ENCODE data around the gene ZBTB45. TPM values are rescaled to one million over a fixed set of nuclear protein-coding genes. Genes with fewer than 3 reads are reported as not detected.

ZBTB45 gene
- total and polyA plus RNA-seq, 2 donors (not counting 3 experiments of a cell fraction or from before 2014, with no cell fraction given): 17.8 to 21.8 TPM

DNA sequence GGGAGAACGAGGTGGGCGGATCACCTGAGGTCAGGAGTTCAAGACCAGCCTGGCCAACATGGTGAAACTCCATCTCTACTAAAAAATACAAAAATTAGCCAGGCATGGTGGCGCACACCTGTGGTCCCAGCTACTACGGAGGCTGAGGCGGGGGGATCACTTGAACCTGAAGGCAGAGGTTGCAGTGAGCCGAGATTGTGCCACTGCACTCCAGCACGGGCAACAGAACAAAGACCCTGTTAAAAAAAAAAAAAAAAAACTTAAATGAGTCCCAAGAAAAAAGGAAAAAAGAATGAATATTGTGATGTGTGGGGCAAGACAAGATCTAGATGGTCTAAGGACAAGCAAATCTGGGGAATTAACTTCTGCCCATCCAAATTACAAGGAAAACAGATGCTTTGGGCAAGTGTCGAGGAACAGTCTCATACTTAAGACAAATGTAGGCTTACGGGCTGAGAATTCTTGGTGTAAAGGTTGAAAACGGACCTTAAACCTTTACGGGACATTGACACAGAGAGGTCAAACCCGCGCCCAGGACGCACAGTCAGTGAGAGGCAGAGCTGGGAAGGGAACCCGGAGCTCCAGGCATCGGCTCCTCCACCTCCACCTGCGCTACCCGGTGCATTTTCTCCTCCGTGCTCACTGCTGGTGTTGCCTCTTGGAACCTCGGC lies 53.4 kb downstream of the ZBTB45 start:
- dilution Hi-C loops (cut with MboI; ENCODE audit: extremely low pct_ligation_motif_present, low sequenced_read_pairs): no loop called here
- Histone ChIP-seq H2AFZ (ENCODE audit: low read depth, low read length) (peak overlapping the region; percentile 90), H3K9me3 (replicated peaks; ENCODE audit: control insufficient read depth, insufficient read depth, low read length) (no peaks in the 10 kb centered on the region), H3K36me3 (ENCODE audit: control insufficient read depth in 2 of 2, extremely low read depth in 1 of 2, insufficient read depth in 2 of 2, low read length in 2 of 2) (peaks cover 4 to 12% of the 10 kb centered on the region in 2 experiments), H3K79me2 (ENCODE audit: control insufficient read depth, insufficient read depth, low read length) (peaks cover 10% of the 10 kb centered on the region), H3K27ac (ENCODE audit: insufficient read depth, low read depth, low read length) (no peak overlapping the region), H3K4me1 (ENCODE audit: control insufficient read depth, extremely low read depth, insufficient read depth, low read length) (peaks cover 3% of the 10 kb centered on the region), H3K4me2 (ENCODE audit: insufficient read depth, low read length) (peak overlapping the region; percentile 73), H3K27me3 (ENCODE audit: control insufficient read depth in 2 of 2, insufficient read depth in 2 of 2, low read length in 2 of 2) (no peaks in the 10 kb centered on the region), H3K4me3 (replicated peaks in 1 of 3; ENCODE audit: insufficient read depth in 1 of 3, low read depth in 1 of 3, low read length in 3 of 3) (peak overlapping the region in 2 of 3 experiments; percentile 12 to 24), H3K9me1 (replicated peaks; ENCODE audit: control insufficient read depth, extremely low read depth, insufficient read depth, low read length) (no peaks in the 10 kb centered on the region), H4K20me1 (replicated peaks; ENCODE audit: control insufficient read depth, extremely low read depth, insufficient read depth, low read length) (no peaks in the 10 kb centered on the region), H3K9ac (replicated peaks; ENCODE audit: extremely low read depth, insufficient read depth, low read length) (no peak overlapping the region)
- DNase-seq (ENCODE audit: low read depth, low spot score) (no peak), FAIRE-seq (no peak)
- CTCF ChIA-PET: no interaction called here
- POLR2A ChIA-PET: no interaction called here
- no TSS peak for BruUV-seq (replicated peaks)
- TF ChIP-seq, protein P1, sequence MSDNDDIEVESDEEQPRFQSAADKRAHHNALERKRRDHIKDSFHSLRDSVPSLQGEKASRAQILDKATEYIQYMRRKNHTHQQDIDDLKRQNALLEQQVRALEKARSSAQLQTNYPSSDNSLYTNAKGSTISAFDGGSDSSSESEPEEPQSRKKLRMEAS (IDR thresholded peaks at IDR 0.05; ENCODE audit: insufficient read depth, insufficient read length): no peak
- no peak for TF ChIP-seq GATA2 (IDR thresholded peaks at IDR 0.05; ENCODE audit: insufficient read depth, insufficient read length, low read depth, low read length)
- no peak for TF ChIP-seq MYC (IDR thresholded peaks at IDR 0.05; ENCODE audit: low read depth, low read length)
- no peak for TF ChIP-seq EZH2 (IDR thresholded peaks at IDR 0.05; ENCODE audit: borderline replicate concordance, low read depth, low read length, severe bottlenecking)
- no peak for TF ChIP-seq POLR2AphosphoS5 (IDR thresholded peaks at IDR 0.05; ENCODE audit: insufficient read depth, low read depth, low read length)
- no peak for TF ChIP-seq FOS (IDR thresholded peaks at IDR 0.05; ENCODE audit: borderline replicate concordance, insufficient read depth, low read length)
- TF ChIP-seq POLR2A (IDR thresholded peaks at IDR 0.05; ENCODE audit: low read depth, low read length): no peak
- no peak for TF ChIP-seq JUN (IDR thresholded peaks at IDR 0.05; ENCODE audit: borderline replicate concordance, insufficient read depth, insufficient read length, low read depth)
- TF ChIP-seq, protein P2, sequence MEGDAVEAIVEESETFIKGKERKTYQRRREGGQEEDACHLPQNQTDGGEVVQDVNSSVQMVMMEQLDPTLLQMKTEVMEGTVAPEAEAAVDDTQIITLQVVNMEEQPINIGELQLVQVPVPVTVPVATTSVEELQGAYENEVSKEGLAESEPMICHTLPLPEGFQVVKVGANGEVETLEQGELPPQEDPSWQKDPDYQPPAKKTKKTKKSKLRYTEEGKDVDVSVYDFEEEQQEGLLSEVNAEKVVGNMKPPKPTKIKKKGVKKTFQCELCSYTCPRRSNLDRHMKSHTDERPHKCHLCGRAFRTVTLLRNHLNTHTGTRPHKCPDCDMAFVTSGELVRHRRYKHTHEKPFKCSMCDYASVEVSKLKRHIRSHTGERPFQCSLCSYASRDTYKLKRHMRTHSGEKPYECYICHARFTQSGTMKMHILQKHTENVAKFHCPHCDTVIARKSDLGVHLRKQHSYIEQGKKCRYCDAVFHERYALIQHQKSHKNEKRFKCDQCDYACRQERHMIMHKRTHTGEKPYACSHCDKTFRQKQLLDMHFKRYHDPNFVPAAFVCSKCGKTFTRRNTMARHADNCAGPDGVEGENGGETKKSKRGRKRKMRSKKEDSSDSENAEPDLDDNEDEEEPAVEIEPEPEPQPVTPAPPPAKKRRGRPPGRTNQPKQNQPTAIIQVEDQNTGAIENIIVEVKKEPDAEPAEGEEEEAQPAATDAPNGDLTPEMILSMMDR (IDR thresholded peaks at IDR 0.05; ENCODE audit: extremely low read depth in 1 of 2, insufficient read depth in 1 of 2, low read depth in 1 of 2, low read length in 2 of 2): no peak
- intact Hi-C loops (cut with micrococcal nuclease): loop anchor here (1.0 to 2.0 kb wide), 3 partner anchors 15 to 237 kb away; partner anchors contain the start of genes ZNF324B, ZNF544 and ZNF837

Small RNA genes lying within 50 kb of the gene (microRNA-seq; reads per million reads assigned to microRNA genes)
- 1.5 reads per million for gene MIR6807 (ENCODE audit: borderline number of aligned reads, borderline replicate concordance)

Small RNA genes lying within 50 kb of the gene (small RNA-seq; reads per million reads assigned to genes)
- 0.88 reads per million for gene MIR6807 (ENCODE audit: insufficient read depth, insufficient read length, low read depth, low replicate concordance)
- not detected for gene RN7SL525P (ENCODE audit: insufficient read depth, insufficient read length, low read depth, low replicate concordance)
- not detected for gene RN7SL693P (ENCODE audit: insufficient read depth, insufficient read length, low read depth, low replicate concordance)
- gene RNU6-1337P (ENCODE audit: insufficient read depth, insufficient read length, low read depth, low replicate concordance): not detected

Other genes with a start within 250 kb of the ZBTB45 start
- 6.3 and 6.8 TPM in 2 replicates for gene ZNF8, start 240.9 kb downstream of the ZBTB45 start, total RNA-seq
- gene ZNF8, start 240.9 kb downstream of the ZBTB45 start, polyA plus RNA-seq: 3.7 and 4.0 TPM in 2 replicates
- 25.8 and 28.4 TPM in 2 replicates for gene ERVK3-1, start 214.4 kb downstream of the ZBTB45 start, total RNA-seq
- gene ERVK3-1, start 214.4 kb downstream of the ZBTB45 start, polyA plus RNA-seq: 25.9 and 29.3 TPM in 2 replicates
- 3.6 and 3.7 TPM in 2 replicates for gene ZSCAN22, start 192.8 kb downstream of the ZBTB45 start, total RNA-seq
- 3.6 and 3.9 TPM in 2 replicates for gene ZSCAN22, start 192.8 kb downstream of the ZBTB45 start, polyA plus RNA-seq
- 0.85 and 2.3 TPM in 2 replicates for gene A1BG, start 166.3 kb downstream of the ZBTB45 start, total RNA-seq
- 3.7 and 6.2 TPM in 2 replicates for gene A1BG, start 166.3 kb downstream of the ZBTB45 start, polyA plus RNA-seq
- 0.42 and 1.3 TPM in 2 replicates for gene ZNF497, start 157.1 kb downstream of the ZBTB45 start, total RNA-seq
- gene ZNF497, start 157.1 kb downstream of the ZBTB45 start, polyA plus RNA-seq: 0.40 and 0.62 TPM in 2 replicates
- 1.4 and 1.7 TPM in 2 replicates for gene ZNF837, start 138.8 kb downstream of the ZBTB45 start, total RNA-seq
- gene ZNF837, start 138.8 kb downstream of the ZBTB45 start, polyA plus RNA-seq: 1.6 and 2.8 TPM in 2 replicates
- 945 and 993 TPM in 2 replicates for gene RPS5, start 132.5 kb downstream of the ZBTB45 start, total RNA-seq
- gene RPS5, start 132.5 kb downstream of the ZBTB45 start, polyA plus RNA-seq: 3,430 and 4,008 TPM in 2 replicates
- gene RNF225, start 124.2 kb downstream of the ZBTB45 start, total RNA-seq: 0.58 TPM in 1 of 2 replicates, not detected in the other
- gene RNF225, start 124.2 kb downstream of the ZBTB45 start, polyA plus RNA-seq: not detected in 2 replicates
- gene ZNF584, start 111.2 kb downstream of the ZBTB45 start, total RNA-seq: 12.4 and 12.6 TPM in 2 replicates
- gene ZNF584, start 111.2 kb downstream of the ZBTB45 start, polyA plus RNA-seq: 5.9 and 6.1 TPM in 2 replicates
- gene ZNF132, start 79.7 kb downstream of the ZBTB45 start, total RNA-seq: 4.1 and 4.2 TPM in 2 replicates
- gene ZNF132, start 79.7 kb downstream of the ZBTB45 start, polyA plus RNA-seq: 0.54 and 0.62 TPM in 2 replicates
- 6.3 and 6.9 TPM in 2 replicates for gene ZNF324B, start 68.2 kb downstream of the ZBTB45 start, total RNA-seq
- gene ZNF324B, start 68.2 kb downstream of the ZBTB45 start, polyA plus RNA-seq: 3.4 and 3.5 TPM in 2 replicates
- gene ZNF324, start 52.7 kb downstream of the ZBTB45 start, total RNA-seq: 7.1 and 8.7 TPM in 2 replicates
- gene ZNF324, start 52.7 kb downstream of the ZBTB45 start, polyA plus RNA-seq: 6.4 and 8.8 TPM in 2 replicates
- gene ZNF446, start 43.5 kb downstream of the ZBTB45 start, total RNA-seq: 6.6 and 7.0 TPM in 2 replicates
- gene ZNF446, start 43.5 kb downstream of the ZBTB45 start, polyA plus RNA-seq: 8.3 and 11.2 TPM in 2 replicates
- 6.1 and 7.1 TPM in 2 replicates for gene SLC27A5, start 7.8 kb downstream of the ZBTB45 start, total RNA-seq
- gene SLC27A5, start 7.8 kb downstream of the ZBTB45 start, polyA plus RNA-seq: 12.1 and 16.0 TPM in 2 replicates
- gene TRIM28, start 24.3 kb upstream of the ZBTB45 start, total RNA-seq: 377 and 429 TPM in 2 replicates
- gene TRIM28, start 24.3 kb upstream of the ZBTB45 start, polyA plus RNA-seq: 521 and 593 TPM in 2 replicates
- gene CHMP2A, start 35.3 kb upstream of the ZBTB45 start, total RNA-seq: 96.8 and 105 TPM in 2 replicates
- 126 and 150 TPM in 2 replicates for gene CHMP2A, start 35.3 kb upstream of the ZBTB45 start, polyA plus RNA-seq
- gene UBE2M, start 38.8 kb upstream of the ZBTB45 start, total RNA-seq: 102 and 106 TPM in 2 replicates
- 86.6 and 87.8 TPM in 2 replicates for gene UBE2M, start 38.8 kb upstream of the ZBTB45 start, polyA plus RNA-seq
- gene MZF1, start 53.5 kb upstream of the ZBTB45 start, total RNA-seq: 18.8 and 26.4 TPM in 2 replicates
- 30.8 and 39.1 TPM in 2 replicates for gene MZF1, start 53.5 kb upstream of the ZBTB45 start, polyA plus RNA-seq